GM21825 (cell line): ENCODE data around the gene TRIM49.
"Not testable (repeated sequence)": the region's sequence is repeated elsewhere in the genome, so short reads cannot be mapped to it uniquely, and the experiment has no call there.

ENCODE experiments used
- ATAC-seq: cut with Tn5 transposase; IDR thresholded peaks from one replicate; pipeline ENCODE4 v1.9.1; 2021; ENCODE audit warnings: mild to moderate bottlenecking, moderate library complexity; ENCODE audit not compliant: unreplicated experiment

TRIM49 gene, protein sequence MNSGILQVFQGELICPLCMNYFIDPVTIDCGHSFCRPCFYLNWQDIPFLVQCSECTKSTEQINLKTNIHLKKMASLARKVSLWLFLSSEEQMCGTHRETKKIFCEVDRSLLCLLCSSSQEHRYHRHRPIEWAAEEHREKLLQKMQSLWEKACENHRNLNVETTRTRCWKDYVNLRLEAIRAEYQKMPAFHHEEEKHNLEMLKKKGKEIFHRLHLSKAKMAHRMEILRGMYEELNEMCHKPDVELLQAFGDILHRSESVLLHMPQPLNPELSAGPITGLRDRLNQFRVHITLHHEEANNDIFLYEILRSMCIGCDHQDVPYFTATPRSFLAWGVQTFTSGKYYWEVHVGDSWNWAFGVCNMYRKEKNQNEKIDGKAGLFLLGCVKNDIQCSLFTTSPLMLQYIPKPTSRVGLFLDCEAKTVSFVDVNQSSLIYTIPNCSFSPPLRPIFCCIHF

DNA sequence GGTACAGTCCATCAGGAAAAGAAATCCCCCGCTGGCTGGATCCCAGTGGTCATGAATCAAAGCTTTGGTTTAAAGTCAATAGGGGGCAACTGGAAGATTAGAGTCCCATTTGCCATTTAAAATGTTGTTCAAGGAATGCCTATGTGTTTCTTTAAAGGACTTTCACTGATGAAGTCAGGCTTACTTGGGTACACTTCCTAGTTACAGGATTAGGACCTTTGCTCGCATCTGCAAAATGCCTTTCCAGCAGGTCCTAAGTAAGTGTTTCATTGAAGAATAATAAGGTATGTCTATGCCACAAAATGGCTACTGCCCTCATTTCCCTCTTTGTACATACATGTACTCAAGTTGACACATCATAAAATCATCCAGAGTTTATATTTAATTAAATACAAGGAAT, at the start of gene TRIM49:
TRIM49 (minus strand) TSS at position 101 of the 400 bp plus-strand sequence. CDS start 4,106 bp downstream, outside the sequence.
- ATAC-seq = not testable (repeated sequence)

DNA sequence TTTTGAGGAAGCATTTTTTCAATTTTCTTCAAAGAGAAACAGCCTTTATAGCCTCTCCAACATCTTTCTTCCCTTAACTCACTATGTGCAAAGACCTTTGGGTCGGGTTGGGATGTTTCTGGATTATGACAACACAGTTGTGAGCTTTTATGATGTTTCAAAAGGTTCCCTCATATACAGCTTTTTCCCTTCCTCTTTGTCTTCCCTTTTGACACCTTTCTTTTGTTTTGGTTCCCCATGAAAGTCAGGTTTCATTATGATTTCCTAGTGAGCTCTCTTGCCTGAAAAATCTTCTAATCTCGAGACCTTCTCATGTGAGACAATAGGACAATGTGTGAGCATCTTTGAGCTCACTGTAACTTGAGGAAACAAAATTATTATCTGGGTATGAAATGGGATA, 18.3 kb upstream of the TRIM49 start:
- ATAC-seq = not testable (repeated sequence)

DNA sequence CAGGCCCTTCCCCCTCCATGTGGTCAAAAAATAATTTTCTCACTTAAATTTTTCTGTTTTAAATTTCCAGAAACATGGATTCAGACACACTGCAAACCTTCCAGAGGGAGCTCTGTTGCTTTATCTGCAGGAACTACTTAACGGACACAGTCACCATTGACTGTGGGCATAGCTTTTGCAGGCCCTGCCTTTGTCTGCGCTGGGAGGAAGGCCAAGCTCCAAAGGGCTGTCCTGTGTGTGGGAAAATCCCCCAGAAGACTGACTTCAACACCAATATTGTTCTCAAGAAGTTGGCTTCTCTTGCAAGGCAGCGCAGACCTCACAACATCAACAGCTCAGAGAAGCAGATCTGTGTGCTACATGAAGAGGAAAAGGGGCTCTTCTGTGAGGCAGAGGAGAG, 11.6 kb upstream of the TRIM49 start:
- ATAC-seq = not testable (repeated sequence)

DNA sequence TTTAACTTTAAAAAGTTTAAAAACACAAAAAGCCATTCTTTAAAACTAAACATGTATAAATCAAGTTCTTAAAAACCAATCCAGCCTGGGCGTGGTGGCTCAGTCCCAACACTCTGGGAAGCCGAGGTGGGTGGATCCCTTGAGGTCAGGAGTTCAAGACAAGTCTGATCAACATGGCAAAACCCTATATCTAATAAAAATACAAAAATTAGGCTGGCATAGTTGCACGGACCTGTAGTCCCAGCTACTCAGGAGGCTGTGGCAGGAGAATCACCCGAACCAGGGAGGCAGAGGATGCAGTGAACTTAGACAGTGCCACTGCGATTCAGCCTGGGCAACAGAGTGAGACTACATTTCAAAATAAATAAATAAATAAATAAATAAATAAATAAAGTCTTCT, 5.2 kb upstream of the TRIM49 start:
- not testable (repeated sequence) for ATAC-seq

DNA sequence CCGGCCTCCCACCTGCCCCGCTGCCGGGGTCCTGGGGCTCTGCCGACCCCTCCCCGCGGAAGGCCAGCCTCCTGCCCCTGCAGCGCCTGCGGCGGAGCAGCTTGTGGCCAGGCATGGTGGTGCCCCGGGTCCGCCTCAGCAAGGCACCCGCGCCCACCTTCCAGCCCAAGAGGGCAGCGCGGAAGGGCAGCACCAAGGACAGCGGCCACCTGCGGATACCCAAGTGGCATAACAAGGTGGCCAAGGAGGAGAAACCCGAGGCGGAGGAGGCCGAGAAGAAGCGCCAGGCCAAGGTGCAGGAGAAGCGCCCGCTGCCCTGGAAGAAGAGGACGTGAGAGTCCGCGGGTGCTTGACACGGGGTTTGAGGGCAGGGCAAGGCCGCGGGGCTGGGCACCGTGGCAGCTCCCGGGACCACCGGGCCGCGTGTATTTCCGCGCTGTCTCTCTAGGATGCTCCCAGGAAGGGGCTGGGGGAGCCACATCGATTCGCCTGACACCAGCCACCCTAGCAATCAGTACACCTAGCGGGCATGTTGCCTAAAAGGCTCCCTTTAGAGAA, 20.8 kb downstream of the TRIM49 start:
- ATAC-seq = not testable (repeated sequence)

DNA sequence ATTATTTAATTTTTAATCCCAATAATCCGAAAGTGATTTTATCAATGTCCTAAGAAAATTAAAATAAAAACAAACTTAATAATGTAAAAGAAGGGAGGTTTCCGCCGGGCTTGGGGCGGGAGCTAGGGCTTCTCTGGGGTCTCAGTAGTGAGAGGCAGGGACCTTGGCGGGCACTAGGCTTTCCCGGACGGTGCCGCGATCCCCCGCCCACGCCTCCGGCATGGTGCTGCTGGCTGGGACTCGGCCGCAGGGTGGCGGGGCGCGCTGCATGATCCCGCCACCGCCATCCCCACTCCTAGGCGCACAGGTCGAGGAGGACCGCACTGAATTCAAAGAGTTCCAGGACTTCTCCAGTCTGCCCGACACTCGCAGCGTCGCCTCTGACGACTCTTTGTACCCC, 22.6 kb downstream of the TRIM49 start:
- not testable (repeated sequence) for ATAC-seq

DNA sequence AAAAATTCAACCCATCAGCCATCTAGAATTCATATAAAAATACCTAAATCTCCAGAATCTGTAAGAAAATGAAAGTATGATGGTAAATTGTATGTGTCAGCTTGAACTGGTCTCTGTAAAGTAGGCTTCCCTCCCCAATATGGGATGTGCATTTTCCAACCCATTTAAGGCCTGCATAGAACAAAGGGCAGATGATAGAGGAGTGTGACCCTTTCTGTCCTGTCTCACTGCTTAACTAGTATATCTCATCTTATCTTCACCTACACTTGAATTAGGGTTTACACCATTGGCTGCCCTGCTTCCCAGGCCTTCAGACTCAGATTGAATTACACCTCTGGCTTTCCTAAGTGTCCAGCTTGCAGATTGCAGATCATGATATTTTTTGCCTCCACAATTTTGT, 57.6 kb downstream of the TRIM49 start:
- not testable (repeated sequence) for ATAC-seq
